GM18909 (cell line): ENCODE measurements around the gene RANBP10.

Experiments used
- ATAC-seq: cut with Tn5 transposase; IDR thresholded peaks from one replicate; pipeline ENCODE4 v1.9.1; 2021; ENCODE audit warnings: mild to moderate bottlenecking; ENCODE audit not compliant: unreplicated experiment, poor library complexity

Gene RANBP10

DNA sequence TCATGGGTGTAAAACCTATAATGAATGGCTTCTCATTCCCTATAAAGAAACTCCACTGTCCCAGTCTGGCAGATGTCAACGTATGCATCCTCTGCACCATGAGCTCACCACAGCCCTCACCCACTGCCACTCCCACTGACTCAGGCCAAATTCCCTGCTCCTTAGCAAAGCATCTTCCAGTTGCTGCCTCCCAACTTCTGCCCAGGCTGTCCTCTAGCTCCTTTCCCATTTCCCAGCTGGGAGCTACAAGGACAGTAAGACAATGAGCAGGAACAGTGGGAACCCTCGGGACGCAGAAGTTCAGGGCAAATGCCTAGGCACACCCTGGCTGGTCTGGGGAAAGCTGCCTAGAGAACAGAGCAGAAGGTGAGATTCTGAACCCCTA is 26.7 kb upstream of the RANBP10 start:
- ATAC-seq: no peak

DNA sequence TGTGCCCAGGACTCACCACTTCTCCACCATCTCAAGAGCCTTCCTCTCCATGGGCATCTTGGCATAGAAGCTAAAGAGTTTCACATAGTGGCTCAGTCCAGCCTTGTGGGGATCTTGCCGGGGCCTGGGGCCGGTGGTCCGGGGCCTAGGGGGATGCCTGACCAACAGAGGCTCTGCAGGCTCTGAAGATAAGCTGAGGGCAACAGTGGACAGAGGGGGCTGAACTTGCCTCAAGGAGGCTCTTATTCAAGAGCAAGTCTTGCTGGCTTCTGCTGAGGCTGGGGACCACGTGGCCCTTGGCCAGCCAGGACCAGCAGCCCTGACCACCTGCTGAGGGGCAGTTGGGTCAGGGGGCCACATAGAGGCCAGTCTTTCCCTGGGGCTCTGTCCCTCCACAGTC is 22.3 kb upstream of the RANBP10 start:
- no peak for ATAC-seq

DNA sequence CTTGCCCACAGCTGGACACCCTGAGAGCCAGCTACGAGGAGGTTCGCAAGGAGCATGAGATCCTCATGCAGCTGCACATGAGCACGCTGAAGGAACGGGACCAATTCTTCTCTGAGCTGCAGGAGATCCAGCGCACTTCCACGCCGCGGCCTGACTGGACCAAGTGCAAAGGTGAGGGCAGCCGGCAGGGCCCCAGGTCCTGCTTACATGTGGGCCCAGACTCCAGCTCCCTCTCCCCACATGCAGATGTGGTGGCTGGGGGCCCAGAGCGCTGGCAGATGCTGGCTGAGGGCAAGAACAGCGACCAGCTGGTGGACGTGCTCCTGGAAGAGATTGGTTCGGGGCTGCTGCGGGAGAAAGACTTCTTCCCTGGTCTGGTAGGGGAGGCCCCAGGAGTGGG is 19.5 kb upstream of the RANBP10 start:
- no peak for ATAC-seq

DNA sequence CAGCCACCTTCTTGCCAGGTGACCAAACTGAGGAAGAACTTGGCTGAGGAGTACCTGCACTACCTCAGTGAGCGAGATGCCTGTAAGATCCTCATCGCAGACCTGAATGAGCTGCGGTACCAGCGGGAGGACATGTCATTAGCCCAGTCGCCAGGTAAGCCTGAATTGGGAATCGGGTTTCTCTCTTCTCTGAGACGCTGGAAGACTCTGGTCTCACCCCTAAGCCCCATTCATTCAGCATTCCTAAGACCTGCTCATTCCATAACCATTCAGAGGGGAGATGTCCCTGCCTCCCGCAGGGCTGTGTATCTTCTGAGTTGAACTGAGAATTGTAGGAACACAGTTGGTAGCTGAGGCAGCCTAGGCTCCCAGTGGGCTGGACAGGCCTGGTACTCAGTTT is 18.8 kb upstream of the RANBP10 start:
- no peak for ATAC-seq

DNA sequence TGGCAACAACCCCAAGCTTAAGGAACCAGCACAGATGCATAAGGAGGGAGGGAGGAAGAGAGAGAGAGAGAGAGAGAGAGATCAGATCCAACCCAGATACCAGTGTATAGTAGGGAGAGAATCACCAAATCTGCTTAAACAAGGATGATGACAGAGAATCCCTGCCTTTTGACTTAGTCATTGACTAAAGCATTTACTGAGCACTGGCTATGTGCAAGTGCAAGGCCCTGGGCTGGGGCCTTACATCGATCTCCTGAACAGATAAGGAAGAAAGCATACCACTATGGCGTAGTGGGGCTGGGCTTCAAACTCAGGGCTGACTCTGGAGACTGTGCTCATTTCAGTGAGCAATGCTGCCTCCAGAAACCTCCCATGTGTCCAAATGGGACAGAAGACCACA is 16.2 kb upstream of the RANBP10 start:
- no peak for ATAC-seq

DNA sequence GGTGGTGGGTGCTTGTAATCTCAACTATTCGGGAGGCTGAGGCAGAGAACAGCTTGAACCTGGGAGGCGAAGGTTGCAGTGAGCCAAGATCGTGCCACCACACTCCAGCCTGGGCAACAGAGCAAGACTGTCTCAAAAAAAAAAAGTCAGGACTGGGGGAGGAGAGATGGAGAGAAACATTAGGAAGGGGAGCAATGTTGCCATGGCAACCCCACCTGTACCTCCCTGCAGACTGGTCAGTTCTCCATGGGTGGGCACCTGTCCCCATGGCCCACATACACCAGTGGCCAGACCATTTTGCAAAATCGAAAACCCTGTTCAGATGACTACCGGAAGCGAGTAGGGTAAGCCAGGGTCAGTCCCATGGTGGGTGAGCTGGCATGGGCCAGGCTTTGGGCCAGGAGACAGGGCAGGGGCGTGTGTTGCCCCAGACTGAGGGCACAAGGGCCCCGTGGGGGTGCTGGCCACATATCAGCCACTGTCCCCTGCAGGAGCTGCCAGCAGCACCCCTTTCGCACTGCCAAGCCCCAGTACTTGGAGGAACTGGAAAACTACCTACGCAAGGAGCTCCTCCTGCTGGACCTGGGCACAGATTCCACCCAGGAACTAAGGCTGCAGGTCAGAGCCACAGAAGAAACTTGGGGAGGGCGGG is 14.4 kb upstream of the RANBP10 start:
- ATAC-seq: no peak

DNA sequence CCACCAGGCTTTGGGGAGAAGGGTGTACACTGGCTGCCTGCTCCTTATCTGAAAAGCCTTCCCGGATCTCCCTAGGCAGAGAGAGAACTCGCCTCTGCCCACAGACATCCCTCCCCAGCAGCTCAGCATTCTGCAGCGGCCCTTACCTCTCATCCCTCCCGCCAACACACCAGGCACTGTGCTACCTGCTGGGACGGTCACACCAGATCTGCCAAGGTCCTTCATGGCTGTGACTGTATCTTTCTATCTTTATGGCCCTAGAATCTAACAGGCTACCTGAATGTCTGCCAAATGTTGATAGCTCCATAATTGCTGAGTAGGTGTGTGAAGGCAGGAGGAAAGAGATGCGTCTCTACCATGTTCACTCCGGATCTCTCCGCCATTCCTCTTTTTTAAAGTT is 8.2 kb upstream of the RANBP10 start:
- ATAC-seq: no peak

DNA sequence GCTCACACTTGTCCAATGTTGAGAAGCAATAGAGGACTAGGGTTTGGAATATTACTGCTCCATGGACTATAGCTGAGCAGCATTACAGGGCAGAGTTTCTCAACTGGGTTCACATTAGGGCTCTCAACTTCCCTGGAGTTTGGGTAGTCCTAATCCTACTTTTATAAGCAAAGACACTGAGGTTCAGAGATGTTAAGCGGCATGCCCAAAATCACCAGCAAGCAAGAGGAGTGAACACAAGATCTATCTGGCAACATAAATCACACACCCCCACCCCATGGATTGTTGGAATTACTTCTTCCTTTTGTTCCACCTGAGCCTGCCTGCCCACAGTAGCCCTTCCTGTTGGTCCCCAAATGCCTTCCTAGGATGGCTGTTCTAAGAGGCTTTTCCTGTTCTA is 5.5 kb upstream of the RANBP10 start:
- no peak for ATAC-seq

DNA sequence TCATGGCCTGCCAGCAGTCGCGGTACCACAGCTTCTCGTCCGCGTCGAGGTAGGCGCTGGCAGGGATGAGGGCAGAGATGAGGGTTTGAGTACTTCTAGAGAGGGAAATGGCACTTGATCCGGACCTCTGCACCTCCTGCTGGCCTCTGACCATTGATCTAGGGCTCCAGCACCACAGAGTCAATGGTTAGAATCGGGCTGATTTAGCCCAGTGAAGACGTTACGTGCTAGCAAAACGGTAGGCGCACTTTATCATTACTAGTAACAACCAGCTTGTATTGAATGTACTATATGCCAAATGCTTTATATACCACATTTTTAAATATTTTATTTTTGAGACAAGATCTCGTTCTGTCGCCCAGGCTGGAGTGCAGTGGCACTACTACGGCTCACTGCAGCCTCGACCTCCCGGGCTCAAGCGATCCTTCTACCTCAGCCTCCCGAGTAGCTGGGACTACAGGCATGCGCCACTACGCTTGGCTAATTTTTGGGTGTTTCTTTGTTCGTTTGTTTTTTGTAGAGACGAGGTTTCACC is 855 bp upstream of the RANBP10 start:
- no peak for ATAC-seq

DNA sequence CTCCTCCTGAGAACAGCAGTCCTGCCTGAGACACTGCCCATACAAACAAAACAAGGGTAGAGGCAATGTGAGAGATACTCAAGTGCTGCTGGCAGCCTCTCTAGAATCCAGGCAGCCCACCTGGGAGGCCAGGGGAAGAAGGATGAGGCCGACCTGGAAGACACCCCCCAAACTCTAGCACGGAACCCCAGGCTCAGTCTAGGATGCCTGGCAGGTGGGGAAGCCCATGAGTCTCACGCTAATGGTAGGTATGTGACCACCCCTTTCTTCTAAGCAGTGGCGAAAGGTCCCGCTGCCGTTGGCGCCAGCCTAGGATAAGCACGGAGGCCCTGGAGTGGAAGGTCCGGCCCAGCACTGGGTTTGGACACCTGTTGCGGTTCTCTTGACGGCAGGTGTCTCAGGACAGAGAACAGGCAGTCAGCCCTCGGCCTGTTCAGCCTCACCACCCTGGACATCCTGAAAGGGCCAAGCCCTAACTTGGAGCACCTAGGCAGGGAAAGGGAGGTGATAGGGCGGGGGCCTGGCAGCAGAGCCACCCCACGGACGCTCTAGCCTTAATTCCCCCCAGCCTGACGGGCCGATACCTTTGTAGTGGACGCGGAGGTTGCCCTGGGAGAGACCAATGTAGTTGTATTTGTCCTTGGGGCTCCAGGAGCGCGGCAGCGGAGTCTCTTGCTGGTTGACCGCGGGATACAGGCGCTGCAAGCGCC is 487 bp downstream of the RANBP10 start:
- ATAC-seq: peak; percentile 6

DNA sequence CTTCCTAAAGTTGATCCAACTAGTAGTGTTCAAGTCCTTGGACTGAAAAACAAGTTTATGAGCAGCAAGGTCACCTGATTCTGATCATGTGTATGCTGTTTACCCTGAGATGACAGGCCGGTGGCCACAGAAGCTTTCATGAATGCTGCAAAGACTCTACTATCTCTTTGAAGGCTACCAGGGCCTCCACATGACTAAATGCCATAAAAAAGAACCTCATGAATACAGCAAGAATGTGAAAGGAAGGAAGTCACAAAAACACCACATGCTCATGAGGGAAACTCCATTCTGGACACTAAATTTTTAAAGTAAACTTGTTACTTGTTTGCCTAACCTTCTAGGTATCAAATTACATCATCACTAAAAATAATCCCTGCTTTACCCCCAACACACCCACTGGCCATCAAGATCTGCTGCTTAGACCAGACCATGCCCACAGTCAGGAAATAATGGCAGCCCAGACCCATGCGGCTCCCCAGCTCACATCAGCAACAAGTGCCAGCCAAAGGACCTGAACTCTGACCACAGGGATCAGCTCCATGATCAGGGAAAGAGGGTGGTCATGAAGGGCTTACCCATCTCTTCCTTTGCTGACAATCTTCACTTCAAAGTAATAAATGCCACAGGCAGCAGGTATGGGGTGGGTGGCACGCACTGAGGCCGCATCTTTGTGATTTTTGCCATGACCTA is 1.4 kb downstream of the RANBP10 start:
- ATAC-seq: no peak

DNA sequence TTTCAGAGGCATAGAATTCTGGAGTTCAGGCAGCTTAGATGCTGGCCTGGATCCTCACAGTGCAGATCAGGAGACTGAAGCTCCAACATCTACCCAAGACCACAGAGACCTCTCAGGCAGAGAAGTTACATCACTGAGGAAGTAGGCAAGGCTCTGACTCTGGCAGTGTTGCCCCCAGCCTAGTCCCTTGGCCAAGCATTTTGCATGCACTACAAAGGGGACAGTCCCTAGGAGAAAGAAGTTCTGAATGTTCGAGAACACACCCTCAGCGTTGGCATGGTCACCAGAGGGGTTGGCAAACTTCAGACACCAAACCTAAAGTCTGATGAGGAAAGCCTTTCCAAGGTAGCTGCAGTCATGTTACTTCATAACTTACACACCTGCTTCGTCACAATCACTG is 2.5 kb downstream of the RANBP10 start:
- ATAC-seq: no peak

DNA sequence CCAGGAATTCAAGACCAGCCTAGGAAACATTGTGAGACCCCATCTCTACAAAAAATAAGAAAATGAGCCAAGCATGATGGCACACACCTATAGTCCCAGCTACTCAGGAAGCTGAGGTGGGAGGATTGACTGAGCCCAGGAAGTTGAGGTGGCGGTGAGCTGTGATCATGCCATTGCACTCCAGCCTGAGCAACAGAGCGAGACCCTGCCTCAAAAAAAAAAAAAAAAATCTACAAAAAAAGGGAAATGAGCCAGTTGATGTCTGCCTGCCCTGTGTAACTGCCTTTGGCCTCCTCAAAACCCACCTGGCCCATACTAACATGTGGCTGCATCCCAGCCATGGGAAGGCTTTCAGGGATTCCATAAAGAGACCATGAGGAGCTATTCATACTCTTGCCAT is 4.5 kb downstream of the RANBP10 start:
- no peak for ATAC-seq

DNA sequence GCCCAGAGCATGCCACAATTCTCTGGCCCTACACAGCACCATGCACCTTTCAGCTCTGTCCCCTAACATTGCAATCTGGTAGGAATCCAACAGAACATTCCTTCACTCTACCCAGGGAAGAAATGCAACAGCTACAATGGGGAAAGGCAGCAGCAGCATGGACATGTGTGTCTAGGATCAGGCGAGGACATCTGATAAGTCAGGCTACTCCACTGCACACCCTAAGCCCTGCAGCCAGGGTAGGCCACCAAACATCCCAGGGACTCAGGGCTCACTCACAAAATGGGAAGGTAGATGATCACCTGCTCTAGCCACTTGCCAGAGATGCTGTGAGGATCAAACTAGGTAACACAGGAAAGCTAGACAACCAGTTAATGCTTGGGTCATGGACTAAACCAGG is 5.1 kb downstream of the RANBP10 start:
- ATAC-seq: no peak

DNA sequence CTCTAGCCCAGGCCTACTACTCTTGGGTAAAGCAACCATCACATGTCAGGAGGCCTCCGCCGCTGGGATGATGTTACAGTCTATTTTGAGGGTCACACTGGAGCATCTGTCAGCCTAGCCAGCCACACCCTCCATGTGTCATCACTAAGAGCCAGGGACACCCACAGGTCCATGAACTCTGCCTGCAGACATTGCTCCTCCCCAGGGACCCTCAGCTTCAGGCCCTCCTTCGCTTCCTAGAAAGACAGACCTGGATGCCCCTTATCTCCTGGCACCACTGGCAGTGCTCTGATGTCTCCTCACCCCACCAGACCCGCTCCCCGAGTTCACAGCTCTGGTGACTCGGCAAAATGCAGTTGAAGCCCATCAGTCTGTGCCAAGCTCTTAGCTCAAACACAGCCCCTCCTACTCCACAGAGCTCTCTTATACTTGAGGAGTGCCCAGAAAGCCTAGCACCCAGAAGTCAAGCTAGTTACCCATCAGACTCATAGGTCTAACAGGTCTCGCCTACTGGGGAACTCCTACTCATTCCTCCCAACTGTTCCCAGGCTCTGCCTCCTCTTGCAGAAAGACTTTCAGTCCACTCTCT is 5.9 kb downstream of the RANBP10 start:
- ATAC-seq: no peak

DNA sequence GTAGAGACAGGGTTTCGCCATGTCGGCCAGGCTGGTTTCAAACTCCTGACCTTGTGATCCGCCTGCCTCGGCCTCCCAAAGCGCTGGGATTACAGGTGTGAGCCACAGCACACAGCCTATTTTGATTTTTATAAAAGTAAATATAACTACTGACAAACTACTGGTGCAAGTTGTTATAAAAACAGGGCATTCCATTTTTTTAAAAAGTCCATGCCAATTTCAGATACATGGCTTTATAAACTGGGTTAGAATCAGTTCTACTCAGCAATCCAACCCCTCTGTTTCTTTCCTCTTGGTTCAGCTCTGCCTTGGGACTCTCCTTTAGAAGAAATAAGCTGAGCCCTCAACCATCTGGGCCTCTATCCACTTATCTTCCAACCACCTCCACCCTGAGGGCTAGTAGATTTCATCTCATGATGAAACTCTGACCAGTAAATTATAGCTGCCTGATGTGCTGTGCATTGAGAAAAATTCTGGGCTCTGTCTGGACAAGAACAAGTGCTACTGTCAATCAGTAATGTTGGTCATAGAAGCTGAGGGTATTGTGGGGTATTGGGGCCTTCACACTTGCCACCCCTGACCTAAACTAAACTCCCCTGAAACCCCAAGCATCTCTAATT is 10.2 kb downstream of the RANBP10 start:
- ATAC-seq: no peak

DNA sequence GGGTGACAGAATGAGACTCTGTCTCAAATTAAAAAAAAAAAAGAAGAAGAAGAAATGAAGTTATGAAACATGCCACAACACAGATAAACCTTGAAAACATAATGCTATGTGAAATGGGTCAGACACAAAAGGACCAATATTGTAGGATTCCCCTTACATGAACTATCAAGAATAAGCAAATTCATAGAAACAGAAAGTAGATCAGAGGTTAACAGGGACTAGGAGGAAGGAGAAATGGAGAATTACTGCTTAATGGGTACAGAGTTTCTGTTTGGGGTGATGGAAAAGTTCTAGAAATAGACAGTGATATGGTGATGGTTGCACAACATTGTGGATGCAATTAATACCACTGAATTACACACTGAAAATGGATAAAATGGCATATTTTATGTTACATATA is 16.3 kb downstream of the RANBP10 start:
- no peak for ATAC-seq

DNA sequence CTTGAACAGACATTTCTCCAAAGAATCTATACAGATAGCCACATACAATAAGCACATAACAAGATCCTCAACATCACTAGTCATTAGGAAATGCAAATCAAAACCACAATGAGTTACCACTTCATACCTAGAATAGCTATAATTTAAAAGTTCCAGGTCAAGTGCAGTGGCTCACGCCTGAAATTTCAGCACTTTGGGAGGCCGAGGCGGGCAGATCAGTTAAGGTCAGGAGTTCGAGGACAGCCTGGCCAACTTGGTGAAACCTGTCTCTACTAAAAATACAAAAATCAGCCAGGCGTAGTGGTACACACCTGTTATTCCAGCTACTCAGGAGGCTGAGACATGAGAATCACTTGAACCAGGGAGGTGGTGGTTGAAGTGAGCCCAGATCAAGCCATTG is 19.9 kb downstream of the RANBP10 start:
- no peak for ATAC-seq

DNA sequence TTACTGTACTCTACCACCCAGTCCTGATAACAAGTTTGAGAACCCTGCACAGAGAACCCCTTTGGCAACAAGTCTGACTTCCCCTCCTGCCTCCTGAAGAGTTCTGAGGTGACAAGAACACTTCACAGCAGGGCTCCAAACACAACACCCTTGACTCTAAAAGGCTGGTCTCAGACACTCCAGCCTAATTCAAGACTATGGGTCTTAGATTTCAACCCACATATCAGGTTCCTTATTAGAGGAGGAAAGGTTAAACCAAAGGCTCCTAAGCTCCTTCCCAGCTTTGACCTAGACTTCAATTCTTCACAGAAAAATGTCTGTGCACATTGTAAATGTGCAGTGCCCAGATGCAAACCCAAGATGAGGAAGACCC is 23.0 kb downstream of the RANBP10 start:
- no peak for ATAC-seq

DNA sequence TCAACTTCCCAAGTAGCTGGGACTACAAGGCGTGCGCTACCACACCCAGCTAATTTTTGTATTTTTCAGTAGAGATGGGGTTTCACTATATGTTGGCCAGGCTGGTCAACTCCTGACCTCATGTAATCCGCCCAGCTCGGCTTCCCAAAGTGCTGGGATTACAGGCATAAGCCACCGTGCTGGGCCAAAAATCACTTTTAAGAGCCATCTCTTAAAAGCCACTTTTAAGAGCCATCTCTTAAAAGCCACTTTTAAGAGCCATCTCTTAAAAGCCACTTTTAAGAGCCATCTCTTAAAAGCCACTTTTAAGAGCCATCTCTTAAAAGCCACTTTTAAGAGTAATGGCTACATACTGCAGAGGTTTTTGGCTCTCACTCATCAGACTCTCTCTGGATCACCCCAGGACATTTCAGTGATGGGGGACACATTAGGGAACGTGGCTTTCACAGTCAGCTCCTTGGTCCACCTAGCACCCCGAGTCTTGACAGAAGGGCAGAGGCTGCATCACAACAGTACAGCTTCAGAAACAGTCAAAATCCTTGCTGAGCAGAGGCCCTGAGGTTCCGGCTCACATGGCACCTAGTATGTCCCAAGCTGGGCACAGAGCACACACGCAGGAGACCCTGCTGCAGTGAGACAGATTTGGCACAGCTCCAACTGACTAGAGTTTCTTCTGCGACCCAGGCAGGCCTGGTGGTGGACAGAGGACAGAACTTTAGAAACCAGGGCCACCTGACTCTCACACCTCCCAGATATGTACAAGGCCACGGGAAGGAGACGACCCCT is 23.6 kb downstream of the RANBP10 start:
- ATAC-seq: no peak
